ENCODE data around the gene EYA2. TPM values are rescaled to one million over a fixed set of nuclear protein-coding genes. Genes with fewer than 3 reads are reported as not detected.
A peak's percentile ranks its signal among the peaks of the same experiment; 100 is the strongest.

EYA2 gene
- total and polyA plus RNA-seq, 12 donors = 0.54 to 2.2 (median 1.4) TPM

- Histone ChIP-seq H3K4me3 (no peak overlapping the region), H3K36me3 (replicated peaks in 1 of 2) (no peaks in the 10 kb centered on the region), H3K9me3 (replicated peaks in 1 of 3) (peaks cover 0 to 19% (median 0%) of the 10 kb centered on the region in 3 donors), H3K27ac (no peak overlapping the region), H3K27me3 (no peaks in the 10 kb centered on the region), H3K4me1 (replicated peaks in 1 of 2) (no peaks in the 10 kb centered on the region)
- 87 to 95% (median 91%) methylated on average over 3 of the region's 3 CpGs for WGBS, 4 donors
- DNase-seq = no peak
- intact Hi-C loops (cut with DNase I) = no loop called here
- no peak for TF ChIP-seq CTCF (IDR thresholded peaks at IDR 0.05)
- no peak for TF ChIP-seq POLR2A (IDR thresholded peaks at IDR 0.05)
Observed at GRCh38 chr20:47067776-47068175, 173.1 kb downstream of the EYA2 start.

GRCh38 chr20:47070176-47070575 is 175.5 kb downstream of the EYA2 start:
- no peaks in the 10 kb centered on the region for H3K4me1 ChIP-seq (replicated peaks in 1 of 2)
- 81 to 96% (median 82%) methylated on average over 3 of the region's 3 CpGs for WGBS, 4 donors
- intact Hi-C loops (cut with DNase I) = no loop called here
- no peak overlapping the region for H3K4me3 ChIP-seq
- H3K27me3 ChIP-seq = no peaks in the 10 kb centered on the region
- H3K9me3 ChIP-seq (replicated peaks in 1 of 3) = peaks cover 0 to 19% (median 0%) of the 10 kb centered on the region in 3 donors
- no peak for DNase-seq
- no peak for TF ChIP-seq CTCF (IDR thresholded peaks at IDR 0.05)
- TF ChIP-seq POLR2A (IDR thresholded peaks at IDR 0.05) = no peak
- no peak overlapping the region for H3K27ac ChIP-seq
- no peaks in the 10 kb centered on the region for H3K36me3 ChIP-seq (replicated peaks in 1 of 2)

GRCh38 chr20:47071646-47072185 is 177.1 kb downstream of the EYA2 start:
- Histone ChIP-seq H3K4me3 (no peak overlapping the region), H3K27me3 (no peaks in the 10 kb centered on the region), H3K27ac (no peak overlapping the region), H3K9me3 (replicated peaks in 1 of 3) (peaks cover 0 to 18% (median 0%) of the 10 kb centered on the region in 3 donors), H3K4me1 (replicated peaks in 1 of 2) (no peaks in the 10 kb centered on the region), H3K36me3 (replicated peaks in 1 of 2) (no peaks in the 10 kb centered on the region)
- TF ChIP-seq CTCF (IDR thresholded peaks at IDR 0.05) (no peak), POLR2A (IDR thresholded peaks at IDR 0.05) (no peak)
- DNase-seq = peak in 1 of 7 donors; percentile 25
- WGBS, 4 donors = 85 to 90% (median 88%) methylated on average over 10 of the region's 10 CpGs
- intact Hi-C loops (cut with DNase I) = no loop called here

- H3K36me3 ChIP-seq (replicated peaks in 1 of 2) = no peaks in the 10 kb centered on the region
- H3K4me1 ChIP-seq (replicated peaks in 1 of 2) = no peaks in the 10 kb centered on the region
- no peak overlapping the region for H3K27ac ChIP-seq
- intact Hi-C loops (cut with DNase I) = no loop called here
- no peak overlapping the region for H3K4me3 ChIP-seq
- no peaks in the 10 kb centered on the region for H3K9me3 ChIP-seq (replicated peaks in 1 of 3)
- peak in 1 of 7 donors; percentile 7 for DNase-seq
- 83 to 90% (median 85%) methylated on average over 16 of the region's 16 CpGs for WGBS, 4 donors
- TF ChIP-seq POLR2A (IDR thresholded peaks at IDR 0.05) = no peak
- no peak for TF ChIP-seq CTCF (IDR thresholded peaks at IDR 0.05)
- no peaks in the 10 kb centered on the region for H3K27me3 ChIP-seq
Observed at GRCh38 chr20:47073766-47074475, 179.3 kb downstream of the EYA2 start.

Measured in adrenal gland (tissue), 12 donors.